NB4 (cell line): ENCODE measurements around the gene CYP4F22.

ENCODE experiments used
- MAX ChIP-seq: IDR thresholded peaks from 2 replicates; pipeline ENCODE4 v1.6.1; 2011; ENCODE audit warnings: low read depth, low read length
- MYC ChIP-seq: IDR thresholded peaks from 2 replicates; pipeline ENCODE4 v1.6.1; 2011; ENCODE audit warnings: low read depth, low read length
- POLR2A ChIP-seq: IDR thresholded peaks from 2 replicates; pipeline ENCODE4 v1.6.1; 2011; ENCODE audit warnings: mild to moderate bottlenecking; ENCODE audit not compliant: insufficient read length; ENCODE audit errors: extremely low read depth
- TF ChIP-seq, protein P1 (sequence below): IDR thresholded peaks from one replicate; pipeline ENCODE4 v1.5.1; 2012; ENCODE audit warnings: low read depth, low read length

- TF ChIP-seq, protein P1, sequence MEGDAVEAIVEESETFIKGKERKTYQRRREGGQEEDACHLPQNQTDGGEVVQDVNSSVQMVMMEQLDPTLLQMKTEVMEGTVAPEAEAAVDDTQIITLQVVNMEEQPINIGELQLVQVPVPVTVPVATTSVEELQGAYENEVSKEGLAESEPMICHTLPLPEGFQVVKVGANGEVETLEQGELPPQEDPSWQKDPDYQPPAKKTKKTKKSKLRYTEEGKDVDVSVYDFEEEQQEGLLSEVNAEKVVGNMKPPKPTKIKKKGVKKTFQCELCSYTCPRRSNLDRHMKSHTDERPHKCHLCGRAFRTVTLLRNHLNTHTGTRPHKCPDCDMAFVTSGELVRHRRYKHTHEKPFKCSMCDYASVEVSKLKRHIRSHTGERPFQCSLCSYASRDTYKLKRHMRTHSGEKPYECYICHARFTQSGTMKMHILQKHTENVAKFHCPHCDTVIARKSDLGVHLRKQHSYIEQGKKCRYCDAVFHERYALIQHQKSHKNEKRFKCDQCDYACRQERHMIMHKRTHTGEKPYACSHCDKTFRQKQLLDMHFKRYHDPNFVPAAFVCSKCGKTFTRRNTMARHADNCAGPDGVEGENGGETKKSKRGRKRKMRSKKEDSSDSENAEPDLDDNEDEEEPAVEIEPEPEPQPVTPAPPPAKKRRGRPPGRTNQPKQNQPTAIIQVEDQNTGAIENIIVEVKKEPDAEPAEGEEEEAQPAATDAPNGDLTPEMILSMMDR = no peak
- TF ChIP-seq POLR2A (no peak), MYC (no peak), MAX (no peak)
These were observed 43.1 kb downstream of the CYP4F22 start for GRCh38 chr19:15551293-15552004.
